ENCODE measurements around the gene PRKCH. TPM values are rescaled to one million over a fixed set of nuclear protein-coding genes. Genes with fewer than 3 reads are reported as not detected.

PRKCH gene
- total RNA-seq, 1 experiment from 2014 or later = 18.3 TPM

DNA sequence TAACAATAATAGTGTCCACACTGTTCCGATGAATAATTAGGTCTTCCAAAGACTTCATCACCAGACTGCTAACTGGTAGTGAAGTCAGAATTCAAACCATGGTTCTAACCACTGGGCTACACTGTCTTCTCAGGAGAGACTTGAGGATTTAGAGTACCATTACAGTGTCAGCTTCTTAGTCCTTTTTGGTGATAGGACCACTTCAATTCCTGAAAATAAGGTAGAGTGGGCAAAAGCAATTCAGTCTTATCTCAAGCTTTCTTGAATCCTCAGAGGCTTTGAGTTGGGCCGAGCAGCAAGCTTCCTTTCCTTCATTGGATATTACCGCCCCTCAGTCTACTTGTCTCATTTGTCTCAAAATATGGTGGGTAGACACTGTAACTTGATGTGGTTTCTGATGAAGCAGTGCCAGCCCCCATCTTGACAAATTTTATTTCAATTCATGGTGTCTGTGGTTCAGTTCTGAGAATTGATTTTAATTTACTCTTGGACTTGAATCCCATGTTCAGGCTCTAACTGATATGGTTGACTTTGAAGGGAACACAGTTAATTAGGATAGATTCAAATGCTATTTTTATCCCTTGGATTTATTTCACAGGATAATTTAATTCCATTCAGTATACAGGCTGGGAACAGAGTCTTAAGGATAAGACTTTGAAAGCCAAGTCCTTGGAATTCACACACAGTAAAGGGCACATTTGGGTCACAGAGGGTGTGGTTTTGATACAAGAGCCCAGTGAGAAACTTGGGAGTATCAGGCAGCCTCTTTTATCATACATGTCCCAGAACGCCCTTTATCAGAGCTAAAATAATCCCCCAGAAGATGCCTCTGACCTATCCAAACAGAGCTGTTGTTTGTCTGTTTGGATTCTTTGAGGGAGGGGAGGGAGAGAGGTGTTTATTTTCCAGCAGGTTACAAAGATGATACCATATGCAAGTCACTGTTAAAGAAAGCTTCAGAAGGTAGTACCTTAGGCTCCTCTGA, 167.3 kb downstream of the PRKCH start:
- no peaks in the 10 kb centered on the region for H3K27me3 Mint-ChIP-seq (ENCODE audit: insufficient read depth, unreplicated experiment)
- Histone ChIP-seq H3K9me3 (no peaks in the 10 kb centered on the region), H3K36me3 (ENCODE audit: control insufficient read depth, insufficient read depth, low read length) (no peaks in the 10 kb centered on the region), H3K4me3 (ENCODE audit: low read depth, low read length) (no peak overlapping the region), H3K27me3 (replicated peaks; ENCODE audit: control insufficient read depth, insufficient read depth, low read length) (no peaks in the 10 kb centered on the region), H3K4me1 (peaks cover 44% of the 10 kb centered on the region)
- intact Hi-C loops (cut with micrococcal nuclease; ENCODE audit: unreplicated experiment) = no loop called here
- no peaks in the 10 kb centered on the region for H3K9me3 Mint-ChIP-seq (ENCODE audit: unreplicated experiment)
- no peaks in the 10 kb centered on the region for H3K4me1 Mint-ChIP-seq (ENCODE audit: low read depth, unreplicated experiment)
- no peak overlapping the region for H3K4me3 Mint-ChIP-seq (ENCODE audit: unreplicated experiment)
- ChIA-PET CTCF (interaction anchor here (1.0 kb wide), 1 partner anchor 18 kb away, joined by 4 read pairs; no protein-coding TSS in a partner anchor), POLR2A (interaction anchor here (0.6 to 0.7 kb wide), 2 partner anchors 8 to 71 kb away, joined by 3 to 5 read pairs; no protein-coding TSS in a partner anchor)
- H3K36me3 Mint-ChIP-seq (ENCODE audit: insufficient read depth, unreplicated experiment) = no peaks in the 10 kb centered on the region
- TF ChIP-seq, protein P1, sequence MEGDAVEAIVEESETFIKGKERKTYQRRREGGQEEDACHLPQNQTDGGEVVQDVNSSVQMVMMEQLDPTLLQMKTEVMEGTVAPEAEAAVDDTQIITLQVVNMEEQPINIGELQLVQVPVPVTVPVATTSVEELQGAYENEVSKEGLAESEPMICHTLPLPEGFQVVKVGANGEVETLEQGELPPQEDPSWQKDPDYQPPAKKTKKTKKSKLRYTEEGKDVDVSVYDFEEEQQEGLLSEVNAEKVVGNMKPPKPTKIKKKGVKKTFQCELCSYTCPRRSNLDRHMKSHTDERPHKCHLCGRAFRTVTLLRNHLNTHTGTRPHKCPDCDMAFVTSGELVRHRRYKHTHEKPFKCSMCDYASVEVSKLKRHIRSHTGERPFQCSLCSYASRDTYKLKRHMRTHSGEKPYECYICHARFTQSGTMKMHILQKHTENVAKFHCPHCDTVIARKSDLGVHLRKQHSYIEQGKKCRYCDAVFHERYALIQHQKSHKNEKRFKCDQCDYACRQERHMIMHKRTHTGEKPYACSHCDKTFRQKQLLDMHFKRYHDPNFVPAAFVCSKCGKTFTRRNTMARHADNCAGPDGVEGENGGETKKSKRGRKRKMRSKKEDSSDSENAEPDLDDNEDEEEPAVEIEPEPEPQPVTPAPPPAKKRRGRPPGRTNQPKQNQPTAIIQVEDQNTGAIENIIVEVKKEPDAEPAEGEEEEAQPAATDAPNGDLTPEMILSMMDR (IDR thresholded peaks at IDR 0.05; ENCODE audit: insufficient read depth in 1 of 2, low read depth in 1 of 2, low read length in 1 of 2, severe bottlenecking in 1 of 2, unreplicated experiment in 1 of 2) = no peak
- H3K27ac Mint-ChIP-seq (ENCODE audit: unreplicated experiment) = peak overlapping the region; percentile 49
- DNase-seq = peak in 1 of 2 experiments; percentile 10
- no TSS peak for BruUV-seq (replicated peaks)

DNA sequence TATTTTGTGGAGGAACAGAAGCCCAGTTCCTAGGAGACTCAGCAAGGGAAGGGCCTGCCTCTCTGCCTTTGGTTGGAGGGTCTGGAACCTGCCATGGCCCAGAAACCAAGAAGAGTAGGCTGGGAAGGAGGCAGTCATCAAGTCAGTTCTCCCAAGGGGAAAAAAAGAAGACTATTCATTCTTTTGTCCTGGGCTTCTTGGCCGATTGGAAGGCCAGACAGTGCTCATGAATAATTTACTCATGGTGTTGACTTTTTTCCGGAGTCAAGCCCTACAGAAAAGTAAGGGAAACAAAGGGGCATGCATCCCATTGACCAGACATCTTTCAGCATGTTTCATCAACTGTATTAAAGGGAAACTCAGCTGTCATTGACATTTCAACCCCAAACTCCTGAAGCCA, 168.1 kb downstream of the PRKCH start:
- no TSS peak for BruUV-seq (replicated peaks)
- H3K27ac Mint-ChIP-seq (ENCODE audit: unreplicated experiment) = peak overlapping the region; percentile 49
- POLR2A ChIA-PET = no interaction called here

DNA sequence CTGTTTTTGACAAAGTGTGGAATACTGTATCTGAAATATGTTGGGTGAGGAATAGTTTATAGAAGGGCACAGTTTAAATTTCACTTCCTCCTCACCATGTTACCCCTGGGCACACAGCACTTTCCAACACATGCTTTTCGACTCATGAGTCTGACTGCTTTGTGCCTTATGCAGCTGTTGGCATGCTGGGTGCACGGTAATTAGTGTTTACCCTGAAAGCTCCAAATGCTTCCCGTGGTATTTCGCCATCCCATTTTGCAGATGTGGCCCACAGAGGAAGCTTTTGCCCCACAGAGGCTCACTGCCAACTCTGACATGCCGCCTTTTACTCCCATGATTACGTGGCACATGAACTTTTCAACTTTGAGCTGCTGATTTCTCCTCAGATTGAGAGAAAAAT, 168.6 kb downstream of the PRKCH start:
- H3K4me1 ChIP-seq = peaks cover 47% of the 10 kb centered on the region
- DNase-seq = no peak
- no peaks in the 10 kb centered on the region for H3K27me3 Mint-ChIP-seq (ENCODE audit: insufficient read depth, unreplicated experiment)
- no peak overlapping the region for H3K4me3 Mint-ChIP-seq (ENCODE audit: unreplicated experiment)
- H3K4me3 ChIP-seq (ENCODE audit: low read depth, low read length) = no peak overlapping the region
- no peaks in the 10 kb centered on the region for H3K36me3 ChIP-seq (ENCODE audit: control insufficient read depth, insufficient read depth, low read length)
- CTCF ChIA-PET = no interaction called here
- no peaks in the 10 kb centered on the region for H3K36me3 Mint-ChIP-seq (ENCODE audit: insufficient read depth, unreplicated experiment)
- no TSS peak for BruUV-seq (replicated peaks)
- POLR2A ChIA-PET = no interaction called here
- no peaks in the 10 kb centered on the region for H3K9me3 ChIP-seq
- no peaks in the 10 kb centered on the region for H3K9me3 Mint-ChIP-seq (ENCODE audit: unreplicated experiment)
- intact Hi-C loops (cut with micrococcal nuclease; ENCODE audit: unreplicated experiment) = no loop called here
- TF ChIP-seq, protein P1 (IDR thresholded peaks at IDR 0.05; ENCODE audit: insufficient read depth in 1 of 2, low read depth in 1 of 2, low read length in 1 of 2, severe bottlenecking in 1 of 2, unreplicated experiment in 1 of 2) = no peak
- no peaks in the 10 kb centered on the region for H3K27me3 ChIP-seq (replicated peaks; ENCODE audit: control insufficient read depth, insufficient read depth, low read length)
- no peaks in the 10 kb centered on the region for H3K4me1 Mint-ChIP-seq (ENCODE audit: low read depth, unreplicated experiment)
- no peak overlapping the region for H3K27ac Mint-ChIP-seq (ENCODE audit: unreplicated experiment)

More for the DNA sequence above, 168.1 kb downstream of the PRKCH start:
- no peak overlapping the region for H3K4me3 Mint-ChIP-seq (ENCODE audit: unreplicated experiment)
- no peak overlapping the region for H3K4me3 ChIP-seq (ENCODE audit: low read depth, low read length)
- H3K4me1 Mint-ChIP-seq (ENCODE audit: low read depth, unreplicated experiment) = no peaks in the 10 kb centered on the region
- no peaks in the 10 kb centered on the region for H3K36me3 Mint-ChIP-seq (ENCODE audit: insufficient read depth, unreplicated experiment)
- no peaks in the 10 kb centered on the region for H3K27me3 Mint-ChIP-seq (ENCODE audit: insufficient read depth, unreplicated experiment)
- TF ChIP-seq, protein P1 (IDR thresholded peaks at IDR 0.05; ENCODE audit: insufficient read depth in 1 of 2, low read depth in 1 of 2, low read length in 1 of 2, severe bottlenecking in 1 of 2, unreplicated experiment in 1 of 2) = no peak
- no peak for DNase-seq
- CTCF ChIA-PET = interaction anchor here (1.0 kb wide), 1 partner anchor 19 kb away, joined by 4 read pairs; no protein-coding TSS in a partner anchor
- H3K27me3 ChIP-seq (replicated peaks; ENCODE audit: control insufficient read depth, insufficient read depth, low read length) = no peaks in the 10 kb centered on the region
- intact Hi-C loops (cut with micrococcal nuclease; ENCODE audit: unreplicated experiment) = no loop called here
- H3K9me3 Mint-ChIP-seq (ENCODE audit: unreplicated experiment) = no peaks in the 10 kb centered on the region
- no peaks in the 10 kb centered on the region for H3K36me3 ChIP-seq (ENCODE audit: control insufficient read depth, insufficient read depth, low read length)
- H3K9me3 ChIP-seq = no peaks in the 10 kb centered on the region
- H3K4me1 ChIP-seq = peaks cover 47% of the 10 kb centered on the region
